ENCODE results near the gene UBE2E2. TPM values are rescaled to one million over a fixed set of nuclear protein-coding genes. Genes with fewer than 3 reads are reported as not detected.

UBE2E2 gene
- total RNA-seq, 2 experiments from 2014 or later: 5.7 to 7.2 TPM

- Mint-ChIP-seq H3K9me3 (peaks cover 20% of the 10 kb centered on the region), H3K36me3 (peaks cover 11% of the 10 kb centered on the region), H3K4me3 (no peak overlapping the region), H3K4me1 (peaks cover 13% of the 10 kb centered on the region), H3K27ac (no peak overlapping the region), H3K27me3 (no peaks in the 10 kb centered on the region)
- POLR2A ChIA-PET: interaction anchor here (0.7 kb wide), 1 partner anchor 659 kb away, joined by 3 read pairs; no protein-coding TSS in a partner anchor
- DNase-seq (no peak), ATAC-seq (ENCODE audit: low read depth) (no peak)
Measured at GRCh38 chr3:23479026-23479425, 275.9 kb downstream of the UBE2E2 start.

- Mint-ChIP-seq H3K36me3 (peaks cover 7% of the 10 kb centered on the region), H3K4me3 (no peak overlapping the region), H3K27me3 (no peaks in the 10 kb centered on the region), H3K4me1 (peaks cover 7% of the 10 kb centered on the region), H3K27ac (no peak overlapping the region), H3K9me3 (peaks cover 21% of the 10 kb centered on the region)
- ATAC-seq (ENCODE audit: low read depth): no peak
- DNase-seq: no peak
- POLR2A ChIA-PET: interaction anchor here (0.7 kb wide), 1 partner anchor 660 kb away, joined by 3 read pairs; no protein-coding TSS in a partner anchor
Measured at GRCh38 chr3:23479615-23480328, 276.6 kb downstream of the UBE2E2 start.

- Mint-ChIP-seq H3K4me1 (peaks cover 2% of the 10 kb centered on the region), H3K9me3 (peaks cover 21% of the 10 kb centered on the region), H3K36me3 (peaks cover 7% of the 10 kb centered on the region), H3K4me3 (no peak overlapping the region), H3K27ac (no peak overlapping the region), H3K27me3 (no peaks in the 10 kb centered on the region)
- DNase-seq: no peak
- POLR2A ChIA-PET: no interaction called here
- no peak for ATAC-seq (ENCODE audit: low read depth)
Measured at GRCh38 chr3:23480329-23480714, 277.2 kb downstream of the UBE2E2 start.

GRCh38 chr3:23481011-23481615 is 278.0 kb downstream of the UBE2E2 start:
- POLR2A ChIA-PET: no interaction called here
- no peak overlapping the region for H3K27ac Mint-ChIP-seq
- H3K27me3 Mint-ChIP-seq: no peaks in the 10 kb centered on the region
- ATAC-seq (ENCODE audit: low read depth): no peak
- no peak for DNase-seq
- peaks cover 25% of the 10 kb centered on the region for H3K9me3 Mint-ChIP-seq
- H3K4me1 Mint-ChIP-seq: peaks cover 1% of the 10 kb centered on the region
- peaks cover 6% of the 10 kb centered on the region for H3K36me3 Mint-ChIP-seq
- no peak overlapping the region for H3K4me3 Mint-ChIP-seq

GRCh38 chr3:23481616-23482278 is 278.6 kb downstream of the UBE2E2 start:
- no peak for DNase-seq
- peaks cover 27% of the 10 kb centered on the region for H3K9me3 Mint-ChIP-seq
- H3K4me1 Mint-ChIP-seq: peaks cover 1% of the 10 kb centered on the region
- POLR2A ChIA-PET: no interaction called here
- no peak overlapping the region for H3K27ac Mint-ChIP-seq
- ATAC-seq (ENCODE audit: low read depth): no peak
- peaks cover 6% of the 10 kb centered on the region for H3K36me3 Mint-ChIP-seq
- H3K4me3 Mint-ChIP-seq: no peak overlapping the region
- H3K27me3 Mint-ChIP-seq: no peaks in the 10 kb centered on the region

GRCh38 chr3:23484386-23484785 is 281.3 kb downstream of the UBE2E2 start:
- Mint-ChIP-seq H3K4me1 (no peaks in the 10 kb centered on the region), H3K27me3 (no peaks in the 10 kb centered on the region), H3K4me3 (no peak overlapping the region), H3K36me3 (no peaks in the 10 kb centered on the region), H3K9me3 (peaks cover 19% of the 10 kb centered on the region), H3K27ac (no peak overlapping the region)
- POLR2A ChIA-PET: no interaction called here
- ATAC-seq (ENCODE audit: low read depth) (no peak), DNase-seq (no peak)

- no peak overlapping the region for H3K27ac Mint-ChIP-seq
- H3K4me1 Mint-ChIP-seq: no peaks in the 10 kb centered on the region
- H3K4me3 Mint-ChIP-seq: no peak overlapping the region
- no peaks in the 10 kb centered on the region for H3K27me3 Mint-ChIP-seq
- DNase-seq: no peak
- ATAC-seq (ENCODE audit: low read depth): no peak
- H3K36me3 Mint-ChIP-seq: no peaks in the 10 kb centered on the region
- POLR2A ChIA-PET: no interaction called here
- peaks cover 14% of the 10 kb centered on the region for H3K9me3 Mint-ChIP-seq
Measured at GRCh38 chr3:23485922-23486321, 282.8 kb downstream of the UBE2E2 start.

GRCh38 chr3:23487015-23487414 is 283.9 kb downstream of the UBE2E2 start:
- no peaks in the 10 kb centered on the region for H3K36me3 Mint-ChIP-seq
- H3K4me3 Mint-ChIP-seq: no peak overlapping the region
- H3K27me3 Mint-ChIP-seq: no peaks in the 10 kb centered on the region
- H3K27ac Mint-ChIP-seq: no peak overlapping the region
- DNase-seq: no peak
- H3K4me1 Mint-ChIP-seq: no peaks in the 10 kb centered on the region
- no peak for ATAC-seq (ENCODE audit: low read depth)
- POLR2A ChIA-PET: no interaction called here
- peaks cover 14% of the 10 kb centered on the region for H3K9me3 Mint-ChIP-seq

GRCh38 chr3:23488618-23489017 is 285.5 kb downstream of the UBE2E2 start:
- no peak overlapping the region for H3K27ac Mint-ChIP-seq
- DNase-seq (no peak), ATAC-seq (ENCODE audit: low read depth) (no peak)
- H3K4me3 Mint-ChIP-seq: no peak overlapping the region
- H3K27me3 Mint-ChIP-seq: no peaks in the 10 kb centered on the region
- POLR2A ChIA-PET: no interaction called here
- no peaks in the 10 kb centered on the region for H3K4me1 Mint-ChIP-seq
- H3K36me3 Mint-ChIP-seq: no peaks in the 10 kb centered on the region
- peaks cover 14% of the 10 kb centered on the region for H3K9me3 Mint-ChIP-seq

GRCh38 chr3:23489300-23490158 is 286.4 kb downstream of the UBE2E2 start:
- no peaks in the 10 kb centered on the region for H3K27me3 Mint-ChIP-seq
- POLR2A ChIA-PET: no interaction called here
- H3K27ac Mint-ChIP-seq: no peak overlapping the region
- H3K4me3 Mint-ChIP-seq: no peak overlapping the region
- peaks cover 11% of the 10 kb centered on the region for H3K9me3 Mint-ChIP-seq
- no peaks in the 10 kb centered on the region for H3K36me3 Mint-ChIP-seq
- no peaks in the 10 kb centered on the region for H3K4me1 Mint-ChIP-seq
- DNase-seq (no peak), ATAC-seq (ENCODE audit: low read depth) (no peak)

GRCh38 chr3:23490459-23490858 is 287.3 kb downstream of the UBE2E2 start:
- Mint-ChIP-seq H3K4me1 (no peaks in the 10 kb centered on the region), H3K36me3 (no peaks in the 10 kb centered on the region)
- no peak for ATAC-seq (ENCODE audit: low read depth)

GRCh38 chr3:23492057-23492456 is 288.9 kb downstream of the UBE2E2 start:
- no peaks in the 10 kb centered on the region for H3K27me3 Mint-ChIP-seq
- no peak overlapping the region for H3K27ac Mint-ChIP-seq
- no peak overlapping the region for H3K4me3 Mint-ChIP-seq
- POLR2A ChIA-PET: no interaction called here
- H3K4me1 Mint-ChIP-seq: peaks cover under 1% of the 10 kb centered on the region
- no peak for DNase-seq
- no peak for ATAC-seq (ENCODE audit: low read depth)
- no peaks in the 10 kb centered on the region for H3K36me3 Mint-ChIP-seq
- peaks cover 2% of the 10 kb centered on the region for H3K9me3 Mint-ChIP-seq

More at GRCh38 chr3:23490459-23490858, 287.3 kb downstream of the UBE2E2 start:
- Mint-ChIP-seq H3K4me3 (no peak overlapping the region), H3K27me3 (no peaks in the 10 kb centered on the region), H3K9me3 (peaks cover 7% of the 10 kb centered on the region), H3K27ac (no peak overlapping the region)
- POLR2A ChIA-PET: no interaction called here
- DNase-seq: no peak

GRCh38 chr3:23493889-23494288 is 290.8 kb downstream of the UBE2E2 start:
- H3K27ac Mint-ChIP-seq: no peak overlapping the region
- H3K4me3 Mint-ChIP-seq: no peak overlapping the region
- H3K4me1 Mint-ChIP-seq: peaks cover 2% of the 10 kb centered on the region
- POLR2A ChIA-PET: no interaction called here
- DNase-seq (no peak), ATAC-seq (ENCODE audit: low read depth) (no peak)
- H3K36me3 Mint-ChIP-seq: no peaks in the 10 kb centered on the region
- peaks cover 2% of the 10 kb centered on the region for H3K9me3 Mint-ChIP-seq
- H3K27me3 Mint-ChIP-seq: no peaks in the 10 kb centered on the region

Measured in activated naive CD8-positive, alpha-beta T cell treated with anti-CD3 and anti-CD28 coated beads, Interleukin-2, amount 10 ng/mL, durations not matched to agents 7 days and 5 days (primary cell).